ENCODE measurements around the gene HSFX4.
"Not testable (repeated sequence)": the region's sequence is repeated elsewhere in the genome, so short reads cannot be mapped to it uniquely, and the experiment has no call there.

GRCh38 chrX:149931355-149931754 is 2.0 kb downstream of the HSFX4 start:
- not testable (repeated sequence) for TF ChIP-seq POLR2AphosphoS5 (IDR thresholded peaks at IDR 0.05; ENCODE audit: low read depth); CTCF (IDR thresholded peaks at IDR 0.05; ENCODE audit: insufficient read depth, low read length); GABPA (IDR thresholded peaks at IDR 0.05; ENCODE audit: low read depth); REST (IDR thresholded peaks at IDR 0.05; ENCODE audit: insufficient replicate concordance, low read depth); SPI1 (IDR thresholded peaks at IDR 0.05; ENCODE audit: borderline replicate concordance, low read depth)
